A375 (cell line): Measurements from ENCODE around the gene ABCC4. TPM values are rescaled to one million over a fixed set of nuclear protein-coding genes. Genes with fewer than 3 reads are reported as not detected.
A peak's percentile ranks its signal among the peaks of the same experiment; 100 is the strongest.

Experiments
- small RNA-seq: library from RNA; depleted of rRNA; stranded (forward); fragments of <200 nt; gene quantifications from one replicate; pipeline ENCODE3, GENCODE V24; 2014
- total RNA-seq: library from RNA; depleted of rRNA; stranded (reverse); fragments of >200 nt; shearing (Covaris generic); gene quantifications from 2 replicates; pipeline ENCODE4 v1.2.3, GENCODE V29; 2014; rRNA removed

Gene ABCC4
- total RNA-seq = 13.1 and 14.6 TPM in 2 replicates

GRCh38 chr13:95301183-95301967 lies at the start of gene ABCC4:
ABCC4 (minus strand) TSS chr13:95301451; CDS start chr13:95301314, 137 bp downstream.

Small RNA genes lying within 50 kb of the gene (small RNA-seq; reads per million reads assigned to genes)
- gene RNU6-62P (not detected), gene RNY3P8 (not detected), gene RNY4P27 (2.1 reads per million, percentile 74 among the genes with 10 or more reads in this experiment)
